GM12878 (cell line): Measurements from ENCODE around the gene FGGY. TPM values are rescaled to one million over a fixed set of nuclear protein-coding genes. Genes with fewer than 3 reads are reported as not detected.

Experiments
- ATAC-seq: fragments of 200-7000 bp; cut with Tn5 transposase; 3 replicates; pipeline ENCODE4 v1.9.1; 2020; ENCODE audit warnings: mild to moderate bottlenecking, moderate library complexity
- BruUV-seq: library from RNA; stranded (reverse); fragments of 400-500 nt; replicated peaks from 2 replicates; lab custom pipeline; 2021; lab: Mats Ljungman, UMichigan
- CTCF ChIA-PET: fragments of 300-600 bp; sonication (Branson Sonifier 250); formaldehyde crosslinking; extraction: SDS; loops from one replicate; lab custom pipeline; 2021; ENCODE audit warnings: inconsistent platforms; lab: Yijun Ruan, JAX
- POLR2A ChIA-PET: fragments of 350-600 bp; formaldehyde crosslinking; extraction: SDS; loops from one replicate; lab custom pipeline; 2021; ENCODE audit warnings: inconsistent platforms; lab: Charles Lee
- RAD21 ChIA-PET: fragments of 300-600 bp; sonication (Branson Sonifier 250); formaldehyde crosslinking; loops from one replicate; lab custom pipeline; 2023; ENCODE audit warnings: antibody characterized with exemption; ENCODE audit not compliant: unreplicated experiment; lab: Charles Lee
- SMC1A ChIA-PET: fragments of 300-600 bp; sonication (Branson Sonifier 250); formaldehyde crosslinking; loops from one replicate; lab custom pipeline; 2023; ENCODE audit not compliant: unreplicated experiment, uncharacterized antibody; lab: Charles Lee
- DNase-seq: peaks from one replicate; pipeline ENCODE4 v3.0.0-alpha.2; 2011; ENCODE audit warnings: low read depth, low spot score
- FAIRE-seq: peaks from 3 replicates; lab custom pipeline; 2011; peaks lifted over from hg19 to GRCh38; lab: Jason Lieb, UNC
- H2AFZ ChIP-seq: 2 replicates; pipeline ENCODE4 v1.6.0; 2011; ENCODE audit warnings: low read depth, low read length, control low read depth; ENCODE audit not compliant: control insufficient read depth
- H3K27ac ChIP-seq: 2 replicates; pipeline ENCODE4 v1.5.1; 2011; ENCODE audit warnings: control low read depth; ENCODE audit not compliant: control insufficient read depth, insufficient read depth
- H3K27me3 ChIP-seq, 2 experiments: replicated peaks in 1 of 2; 2 replicates each; pipeline versions ENCODE4 v1.6.0 to v1.6.1; 2011; ENCODE audit warnings: low read length in 1 of 2; ENCODE audit not compliant: control insufficient read depth in 2 of 2, insufficient read depth in 2 of 2
- H3K36me3 ChIP-seq, 2 experiments: 2 replicates each; pipeline ENCODE4 v1.5.1; 2011; ENCODE audit warnings: low read length in 1 of 2; ENCODE audit not compliant: control insufficient read depth in 2 of 2, insufficient read depth in 2 of 2
- H3K4me1 ChIP-seq: 2 replicates; pipeline ENCODE4 v1.6.1; 2011; ENCODE audit warnings: mild to moderate bottlenecking, low read length, moderate library complexity, mixed read lengths; ENCODE audit not compliant: control insufficient read depth, insufficient read depth
- H3K4me2 ChIP-seq: 2 replicates; pipeline ENCODE4 v1.6.0; 2011; ENCODE audit warnings: control low read depth; ENCODE audit not compliant: control insufficient read depth, insufficient read depth
- H3K4me3 ChIP-seq: fragments of 200-600 bp; sonication (generic); 2 replicates; pipeline ENCODE4 v1.5.1; 2016
- H3K79me2 ChIP-seq: 2 replicates; pipeline ENCODE4 v1.6.0; 2011; ENCODE audit warnings: low read length; ENCODE audit not compliant: control insufficient read depth, insufficient read depth
- H3K9ac ChIP-seq: 2 replicates; pipeline ENCODE4 v1.8.0; 2011; ENCODE audit warnings: low read length, control low read depth, mixed read lengths; ENCODE audit not compliant: control insufficient read depth, insufficient read depth
- H3K9me3 ChIP-seq: replicated peaks from 3 replicates; pipeline ENCODE4 v1.5.1; 2011; ENCODE audit warnings: mild to moderate bottlenecking, low read length; ENCODE audit not compliant: control insufficient read depth, insufficient read depth
- H4K20me1 ChIP-seq: 2 replicates; pipeline ENCODE4 v1.6.0; 2011; ENCODE audit not compliant: control insufficient read depth, insufficient read depth
- BMI1 ChIP-seq: fragments of 450-650 bp; IDR thresholded peaks from 2 replicates; pipeline ENCODE4 v1.6.1; 2016; ENCODE audit warnings: mild to moderate bottlenecking, moderate library complexity, borderline replicate concordance
- ETV6 ChIP-seq, 2 experiments: fragments of 450-650 bp in 1 of 2; IDR thresholded peaks in 1 of 2; conservative IDR thresholded peaks in 1 of 2; 2 replicates each; pipeline ENCODE4 v1.6.1; 2014; ENCODE audit warnings: antibody characterized with exemption in 1 of 2, borderline replicate concordance in 1 of 2, low read depth in 1 of 2, mild to moderate bottlenecking in 1 of 2, moderate library complexity in 1 of 2
- MEF2B ChIP-seq: fragments of 450-650 bp; IDR thresholded peaks from 2 replicates; pipeline ENCODE4 v1.6.1; 2018; ENCODE audit warnings: mild to moderate bottlenecking, moderate library complexity; ENCODE audit not compliant: partially characterized antibody, poor library complexity, severe bottlenecking
- PML ChIP-seq: IDR thresholded peaks from 2 replicates; pipeline ENCODE4 v1.6.1; 2012; ENCODE audit warnings: low read length, inconsistent platforms
- SP1 ChIP-seq: IDR thresholded peaks from one replicate; pipeline ENCODE4 v1.6.1; 2011; ENCODE audit warnings: low read depth, low read length
- SRF ChIP-seq, 2 experiments: IDR thresholded peaks; 2 replicates each; pipeline ENCODE4 v1.6.1; 2011; ENCODE audit warnings: low read depth in 2 of 2, low read length in 2 of 2, mild to moderate bottlenecking in 1 of 2, moderate library complexity in 1 of 2
- TCF3 ChIP-seq: IDR thresholded peaks from 2 replicates; pipeline ENCODE4 v1.6.1; 2012; ENCODE audit warnings: low read depth, mild to moderate bottlenecking, low read length, borderline replicate concordance; ENCODE audit not compliant: insufficient read depth
- ZBED1 ChIP-seq: IDR thresholded peaks from 2 replicates; pipeline ENCODE4 v1.6.1; 2016; ENCODE audit warnings: borderline replicate concordance
- ZNF384 ChIP-seq: IDR thresholded peaks from 2 replicates; pipeline ENCODE4 v1.6.1; 2012; ENCODE audit warnings: low read depth, mild to moderate bottlenecking, low read length, improper control_type of control experiment, borderline replicate concordance
- WGBS: methylation state at CpG from one replicate; pipeline ENCODE4 v1.1.6; 2016; ENCODE audit warnings: low lambda C conversion rate; ENCODE audit not compliant: insufficient replicate concordance, insufficient coverage; ENCODE audit errors: missing lambda C conversion rate; 5-methylcytosine and 5-hydroxymethylcytosine counted together
- in situ Hi-C: fragments of 300-500 bp; cut with MboI; formaldehyde crosslinking; loops from 9 replicates; pipeline ENCODE4 v1.14.3; 2018; ENCODE audit warnings: mixed read lengths
- intact Hi-C: fragments of 100-400 bp; cut with micrococcal nuclease; formaldehyde crosslinking; loops from one replicate; pipeline ENCODE4 v1.14.2; 2022; ENCODE audit not compliant: unreplicated experiment
- polyA plus RNA-seq, 11 experiments: library from polyadenylated mRNA; depleted of rRNA in 4 of 11; unstranded in 6 of 11; stranded (reverse) in 5 of 11; fragments of >200 nt; fragmentation: Nextera tagmentation in 4 of 11; fragmentation: Illumina TruSeq in 1 of 11; extraction: Ambion mirVana in 4 of 11; extraction: Trizol in 1 of 11; gene quantifications; 1 replicate in 1 of 11; 2 replicates in 10 of 11; pipeline versions ENCODE4 v1.2.1 to v1.2.3, GENCODE V29; 2011 to 2016; ENCODE audit warnings: inconsistent platforms in 2 of 11, missing spikeins in 2 of 11, low read depth in 1 of 11
- total RNA-seq, 4 experiments: library from RNA; depleted of rRNA in 3 of 4; stranded (reverse); fragments of >200 nt in 3 of 4; fragmentation: Illumina TruSeq in 1 of 4; extraction: Trizol in 1 of 4; gene quantifications; 2 replicates each; pipeline versions ENCODE4 v1.2.1 to v1.2.3, GENCODE V29; 2013 to 2021
- TF ChIP-seq, protein P1 (sequence below): fragments of 450-650 bp; IDR thresholded peaks from 2 replicates; pipeline ENCODE4 v1.6.1; 2018; ENCODE audit warnings: mild to moderate bottlenecking, low read depth, moderate library complexity; ENCODE audit not compliant: partially characterized antibody
- TF ChIP-seq, protein P2 (sequence below): fragments of 450-650 bp; IDR thresholded peaks from 2 replicates; pipeline ENCODE4 v1.6.1; 2017; ENCODE audit warnings: mild to moderate bottlenecking, moderate library complexity
- TF ChIP-seq, protein P3 (sequence below): IDR thresholded peaks from 2 replicates; pipeline ENCODE4 v1.6.1; 2012; ENCODE audit warnings: low read depth, low read length, improper control_type of control experiment

The FGGY gene
- total and polyA plus RNA-seq, 10 of the 15 experiments (the other 5 are each of a cell fraction or from before 2014, with no cell fraction given) = 6.2 to 11.9 (median 7.5) TPM

DNA sequence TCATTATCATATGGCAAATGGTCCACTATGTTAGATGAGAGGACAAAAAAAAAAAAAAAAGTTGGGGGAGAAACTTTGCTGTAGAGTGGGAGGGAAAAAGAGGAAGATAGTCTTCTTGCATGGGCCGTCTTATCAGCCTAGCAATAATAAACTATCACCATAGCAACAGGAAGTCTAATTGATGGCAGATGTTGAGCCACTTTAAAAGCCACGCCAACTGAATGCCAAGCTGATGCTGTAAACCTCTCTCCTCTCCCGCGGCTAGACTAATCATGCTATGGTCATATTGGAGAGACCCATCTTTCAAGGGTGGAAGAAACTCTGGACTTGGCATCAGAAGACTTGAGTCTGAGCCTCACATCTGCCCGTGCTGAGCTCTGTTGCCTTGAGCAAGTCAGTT is 395.7 kb downstream of the FGGY start:
- H3K27me3 ChIP-seq = no peaks in the 10 kb centered on the region
- RAD21 ChIA-PET = no interaction called here
- intact Hi-C loops = no loop called here

More for the DNA sequence above, 395.7 kb downstream of the FGGY start:
- ChIA-PET POLR2A (no interaction called here), SMC1A (interaction anchor here (0.6 kb wide), 1 partner anchor 13 kb away, joined by 3 read pairs; no protein-coding TSS in a partner anchor), CTCF (interaction anchor here (1.6 kb wide), 1 partner anchor 67 kb away, joined by 3 read pairs; no protein-coding TSS in a partner anchor)
- Histone ChIP-seq H3K4me2 (no peak overlapping the region), H3K36me3 (no peaks in the 10 kb centered on the region), H3K79me2 (no peaks in the 10 kb centered on the region), H2AFZ (no peak overlapping the region), H4K20me1 (no peaks in the 10 kb centered on the region), H3K9me3 (no peaks in the 10 kb centered on the region), H3K9ac (no peak overlapping the region), H3K4me1 (peaks cover 4% of the 10 kb centered on the region; the same call in 1 of the 2 replicates), H3K4me3 (no peak overlapping the region), H3K27ac (no peak overlapping the region)
- ATAC-seq (no peak), FAIRE-seq (no peak), DNase-seq (no peak)
- TF ChIP-seq ETV6 (conservative IDR thresholded peaks at IDR 0.05 in 1 of 2, IDR thresholded peaks at IDR 0.05 in 1 of 2; ENCODE audit: borderline replicate concordance in 1 of 2, low read depth in 1 of 2) (no peak), TCF3 (no peak), SRF (IDR thresholded peaks at IDR 0.05; ENCODE audit: low read depth in 2 of 2, low read length in 2 of 2) (0 out of 4 replicates have a peak, but pooled peaks of 1 of the 2 experiments have one; percentile 21), ZBED1 (no peak), MEF2B (no peak), ZNF384 (no peak), SP1 (no peak), BMI1 (peak; percentile 44; the same call in 1 of the 2 replicates), PML (no peak)
- TF ChIP-seq, protein P1, sequence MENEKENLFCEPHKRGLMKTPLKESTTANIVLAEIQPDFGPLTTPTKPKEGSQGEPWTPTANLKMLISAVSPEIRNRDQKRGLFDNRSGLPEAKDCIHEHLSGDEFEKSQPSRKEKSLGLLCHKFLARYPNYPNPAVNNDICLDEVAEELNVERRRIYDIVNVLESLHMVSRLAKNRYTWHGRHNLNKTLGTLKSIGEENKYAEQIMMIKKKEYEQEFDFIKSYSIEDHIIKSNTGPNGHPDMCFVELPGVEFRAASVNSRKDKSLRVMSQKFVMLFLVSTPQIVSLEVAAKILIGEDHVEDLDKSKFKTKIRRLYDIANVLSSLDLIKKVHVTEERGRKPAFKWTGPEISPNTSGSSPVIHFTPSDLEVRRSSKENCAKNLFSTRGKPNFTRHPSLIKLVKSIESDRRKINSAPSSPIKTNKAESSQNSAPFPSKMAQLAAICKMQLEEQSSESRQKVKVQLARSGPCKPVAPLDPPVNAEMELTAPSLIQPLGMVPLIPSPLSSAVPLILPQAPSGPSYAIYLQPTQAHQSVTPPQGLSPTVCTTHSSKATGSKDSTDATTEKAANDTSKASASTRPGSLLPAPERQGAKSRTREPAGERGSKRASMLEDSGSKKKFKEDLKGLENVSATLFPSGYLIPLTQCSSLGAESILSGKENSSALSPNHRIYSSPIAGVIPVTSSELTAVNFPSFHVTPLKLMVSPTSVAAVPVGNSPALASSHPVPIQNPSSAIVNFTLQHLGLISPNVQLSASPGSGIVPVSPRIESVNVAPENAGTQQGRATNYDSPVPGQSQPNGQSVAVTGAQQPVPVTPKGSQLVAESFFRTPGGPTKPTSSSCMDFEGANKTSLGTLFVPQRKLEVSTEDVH = no peak
- TF ChIP-seq, protein P2, sequence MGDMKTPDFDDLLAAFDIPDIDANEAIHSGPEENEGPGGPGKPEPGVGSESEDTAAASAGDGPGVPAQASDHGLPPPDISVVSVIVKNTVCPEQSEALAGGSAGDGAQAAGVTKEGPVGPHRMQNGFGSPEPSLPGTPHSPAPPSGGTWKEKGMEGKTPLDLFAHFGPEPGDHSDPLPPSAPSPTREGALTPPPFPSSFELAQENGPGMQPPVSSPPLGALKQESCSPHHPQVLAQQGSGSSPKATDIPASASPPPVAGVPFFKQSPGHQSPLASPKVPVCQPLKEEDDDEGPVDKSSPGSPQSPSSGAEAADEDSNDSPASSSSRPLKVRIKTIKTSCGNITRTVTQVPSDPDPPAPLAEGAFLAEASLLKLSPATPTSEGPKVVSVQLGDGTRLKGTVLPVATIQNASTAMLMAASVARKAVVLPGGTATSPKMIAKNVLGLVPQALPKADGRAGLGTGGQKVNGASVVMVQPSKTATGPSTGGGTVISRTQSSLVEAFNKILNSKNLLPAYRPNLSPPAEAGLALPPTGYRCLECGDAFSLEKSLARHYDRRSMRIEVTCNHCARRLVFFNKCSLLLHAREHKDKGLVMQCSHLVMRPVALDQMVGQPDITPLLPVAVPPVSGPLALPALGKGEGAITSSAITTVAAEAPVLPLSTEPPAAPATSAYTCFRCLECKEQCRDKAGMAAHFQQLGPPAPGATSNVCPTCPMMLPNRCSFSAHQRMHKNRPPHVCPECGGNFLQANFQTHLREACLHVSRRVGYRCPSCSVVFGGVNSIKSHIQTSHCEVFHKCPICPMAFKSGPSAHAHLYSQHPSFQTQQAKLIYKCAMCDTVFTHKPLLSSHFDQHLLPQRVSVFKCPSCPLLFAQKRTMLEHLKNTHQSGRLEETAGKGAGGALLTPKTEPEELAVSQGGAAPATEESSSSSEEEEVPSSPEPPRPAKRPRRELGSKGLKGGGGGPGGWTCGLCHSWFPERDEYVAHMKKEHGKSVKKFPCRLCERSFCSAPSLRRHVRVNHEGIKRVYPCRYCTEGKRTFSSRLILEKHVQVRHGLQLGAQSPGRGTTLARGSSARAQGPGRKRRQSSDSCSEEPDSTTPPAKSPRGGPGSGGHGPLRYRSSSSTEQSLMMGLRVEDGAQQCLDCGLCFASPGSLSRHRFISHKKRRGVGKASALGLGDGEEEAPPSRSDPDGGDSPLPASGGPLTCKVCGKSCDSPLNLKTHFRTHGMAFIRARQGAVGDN = no peak
- TF ChIP-seq, protein P3, sequence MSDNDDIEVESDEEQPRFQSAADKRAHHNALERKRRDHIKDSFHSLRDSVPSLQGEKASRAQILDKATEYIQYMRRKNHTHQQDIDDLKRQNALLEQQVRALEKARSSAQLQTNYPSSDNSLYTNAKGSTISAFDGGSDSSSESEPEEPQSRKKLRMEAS = no peak
- BruUV-seq = no TSS peak
- in situ Hi-C loops = no loop called here
- WGBS = 62% methylated on average over 5 of the region's 5 CpGs
